H1 (cell line): Measurements from ENCODE around the gene WDR19. TPM values are rescaled to one million over a fixed set of nuclear protein-coding genes. Genes with fewer than 3 reads are reported as not detected.

Experiments used
- CTCF ChIA-PET: fragments of 300-600 bp; sonication (Branson Sonifier 250); formaldehyde crosslinking; loops from one replicate; lab custom pipeline; 2021; ENCODE audit not compliant: partially characterized antibody; lab: Charles Lee
- POLR2A ChIA-PET: fragments of 300-600 bp; sonication (Branson Sonifier 250); formaldehyde crosslinking; loops from one replicate; lab custom pipeline; 2021; ENCODE audit warnings: inconsistent platforms; ENCODE audit not compliant: partially characterized antibody; lab: Charles Lee
- DNase-seq, 2 experiments: peaks; one replicate each; pipeline versions ENCODE4 v3.0.0 to v3.0.0-alpha.2; 2010 to 2022; ENCODE audit warnings: low spot score in 2 of 2, low read depth in 1 of 2, mixed read lengths in 1 of 2
- FAIRE-seq: peaks from 2 replicates; lab custom pipeline; 2011; peaks lifted over from hg19 to GRCh38; lab: Jason Lieb, UNC
- H2AFZ ChIP-seq: 2 replicates; pipeline ENCODE4 v1.8.1; 2012; ENCODE audit warnings: low read length, inconsistent platforms
- H2AK5ac ChIP-seq: 2 replicates; pipeline ENCODE4 v1.6.1; 2013; ENCODE audit warnings: low read depth, low read length
- H2BK120ac ChIP-seq: replicated peaks from 2 replicates; pipeline ENCODE3; 2013; ENCODE audit warnings: low read depth, low read length, inconsistent platforms
- H2BK12ac ChIP-seq: 2 replicates; pipeline ENCODE4 v1.6.1; 2013; ENCODE audit warnings: low read depth, low read length
- H2BK15ac ChIP-seq: 2 replicates; pipeline ENCODE4 v1.6.1; 2013; ENCODE audit warnings: low read length
- H2BK20ac ChIP-seq: 2 replicates; pipeline ENCODE4 v1.6.1; 2013; ENCODE audit warnings: low read length
- H2BK5ac ChIP-seq: 2 replicates; pipeline ENCODE4 v1.6.1; 2013; ENCODE audit warnings: low read depth, low read length
- H3K14ac ChIP-seq: 2 replicates; pipeline ENCODE4 v1.6.1; 2013; ENCODE audit warnings: inconsistent platforms; ENCODE audit not compliant: insufficient read length
- H3K18ac ChIP-seq: 2 replicates; pipeline ENCODE4 v1.6.1; 2013; ENCODE audit warnings: low read length; ENCODE audit errors: extremely low read depth
- H3K23ac ChIP-seq: 2 replicates; pipeline ENCODE4 v1.6.1; 2013; ENCODE audit warnings: inconsistent platforms; ENCODE audit not compliant: insufficient read length
- H3K23me2 ChIP-seq: 2 replicates; pipeline ENCODE4 v1.6.1; 2013; ENCODE audit warnings: low read depth, low read length
- H3K27ac ChIP-seq: 2 replicates; pipeline ENCODE4 v1.6.1; 2011; ENCODE audit warnings: low read depth, low read length, inconsistent platforms
- H3K27me3 ChIP-seq, 4 experiments: replicated peaks in 1 of 4; 1 replicate in 1 of 4; 2 replicates in 3 of 4; pipeline versions ENCODE4 v1.6.1 to v1.8.1; 2011 to 2013; ENCODE audit warnings: low read length in 3 of 4, mild to moderate bottlenecking in 3 of 4, inconsistent platforms in 2 of 4, mixed read lengths in 2 of 4, moderate library complexity in 1 of 4; ENCODE audit not compliant: control insufficient read depth in 3 of 4, insufficient read depth in 3 of 4; ENCODE audit errors: extremely low read depth in 1 of 4
- H3K36me3 ChIP-seq, 4 experiments: 2 replicates each; pipeline versions ENCODE4 v1.6.1 to v1.8.1; 2011 to 2013; ENCODE audit warnings: mild to moderate bottlenecking in 4 of 4, low read length in 3 of 4, moderate library complexity in 2 of 4, control low read depth in 1 of 4, inconsistent platforms in 1 of 4; ENCODE audit not compliant: insufficient read depth in 4 of 4, control insufficient read depth in 2 of 4
- H3K4ac ChIP-seq: replicated peaks from 2 replicates; pipeline ENCODE3; 2013; ENCODE audit warnings: low read length, low read depth, mixed read lengths, inconsistent platforms; ENCODE audit not compliant: insufficient read length
- H3K4me1 ChIP-seq, 4 experiments: replicated peaks in 1 of 4; 1 replicate in 1 of 4; 2 replicates in 3 of 4; pipeline versions ENCODE4 v1.6.1 to v1.8.1; 2011 to 2013; ENCODE audit warnings: low read length in 3 of 4, inconsistent platforms in 2 of 4, mixed read lengths in 1 of 4; ENCODE audit not compliant: insufficient read depth in 4 of 4, control insufficient read depth in 3 of 4
- H3K4me2 ChIP-seq, 2 experiments: 2 replicates each; pipeline versions ENCODE4 v1.6.1 to v1.8.1; 2011 to 2013; ENCODE audit warnings: low read depth in 2 of 2, low read length in 2 of 2, control low read depth in 1 of 2, inconsistent platforms in 1 of 2, mild to moderate bottlenecking in 1 of 2; ENCODE audit not compliant: insufficient read depth in 1 of 2
- H3K4me3 ChIP-seq, 4 experiments: fragments of 200-600, 300-600 bp in 1 of 4; sonication (generic), shearing (Covaris generic), sonication (Bioruptor Twin) in 1 of 4; 2 replicates each; pipeline versions ENCODE4 v1.5.1 to v1.8.1; 2011 to 2016; ENCODE audit warnings: low read length in 4 of 4, low read depth in 3 of 4, control low read depth in 2 of 4, inconsistent platforms in 2 of 4, mild to moderate bottlenecking in 2 of 4, mixed read lengths in 1 of 4, moderate library complexity in 1 of 4; ENCODE audit not compliant: insufficient read depth in 2 of 4; ENCODE audit errors: extremely low read depth in 1 of 4
- H3K56ac ChIP-seq: replicated peaks from 2 replicates; pipeline ENCODE3; 2013; ENCODE audit warnings: low read depth, mild to moderate bottlenecking, mixed read lengths, low read length, inconsistent platforms; ENCODE audit not compliant: insufficient read length
- H3K79me1 ChIP-seq: 2 replicates; pipeline ENCODE4 v1.6.1; 2013; ENCODE audit warnings: low read depth, low read length, control low read depth
- H3K79me2 ChIP-seq, 2 experiments: 2 replicates each; pipeline versions ENCODE4 v1.6.1 to v1.8.1; 2012 to 2013; ENCODE audit warnings: low read length in 2 of 2, mild to moderate bottlenecking in 2 of 2, inconsistent platforms in 1 of 2; ENCODE audit not compliant: insufficient read depth in 2 of 2, control insufficient read depth in 1 of 2
- H3K9ac ChIP-seq, 4 experiments: replicated peaks in 1 of 4; 1 replicate in 1 of 4; 2 replicates in 3 of 4; pipeline versions ENCODE4 v1.6.1 to v1.8.1; 2011 to 2013; ENCODE audit warnings: low read depth in 3 of 4, low read length in 3 of 4, control low read depth in 2 of 4, mild to moderate bottlenecking in 2 of 4, moderate library complexity in 2 of 4, inconsistent platforms in 1 of 4; ENCODE audit errors: extremely low read depth in 1 of 4
- H3K9me3 ChIP-seq, 2 experiments: 2 replicates each; pipeline versions ENCODE4 v1.6.1 to v1.8.1; 2012 to 2013; ENCODE audit warnings: mild to moderate bottlenecking in 2 of 2, moderate library complexity in 2 of 2, control low read depth in 1 of 2, inconsistent platforms in 1 of 2, low read depth in 1 of 2, low read length in 1 of 2, mixed read lengths in 1 of 2; ENCODE audit not compliant: insufficient read depth in 2 of 2
- H4K20me1 ChIP-seq, 2 experiments: replicated peaks in 1 of 2; 2 replicates each; pipeline versions ENCODE3 to v1.8.1; 2011 to 2013; ENCODE audit warnings: inconsistent platforms in 2 of 2, low read length in 2 of 2, mild to moderate bottlenecking in 1 of 2; ENCODE audit not compliant: insufficient read depth in 2 of 2, control insufficient read depth in 1 of 2
- H4K5ac ChIP-seq: 2 replicates; pipeline ENCODE4 v1.6.1; 2013; ENCODE audit warnings: low read length, low read depth, mixed read lengths, inconsistent platforms; ENCODE audit not compliant: insufficient read length
- H4K8ac ChIP-seq: 2 replicates; pipeline ENCODE4 v1.8.0; 2013; ENCODE audit warnings: mild to moderate bottlenecking, moderate library complexity, low read length, inconsistent platforms; ENCODE audit not compliant: insufficient read depth; ENCODE audit errors: extremely low read depth
- H4K91ac ChIP-seq: replicated peaks from 2 replicates; pipeline ENCODE3; 2013; ENCODE audit warnings: low read length, mixed read lengths, inconsistent platforms; ENCODE audit not compliant: insufficient read length
- BACH1 ChIP-seq: IDR thresholded peaks from 2 replicates; pipeline ENCODE4 v1.6.1; 2012; ENCODE audit warnings: low read length, improper control_type of control experiment
- CBX8 ChIP-seq: fragments of 300-800, 300-1000 bp; sonication (generic); IDR thresholded peaks from 2 replicates; pipeline ENCODE4 v1.7.1; 2016; ENCODE audit warnings: low read depth, low read length, borderline replicate concordance
- EP300 ChIP-seq, 2 experiments: IDR thresholded peaks; 1 replicate in 1 of 2; 2 replicates in 1 of 2; pipeline ENCODE4 v1.6.1; 2011 to 2012; ENCODE audit warnings: low read depth in 2 of 2, low read length in 2 of 2, mild to moderate bottlenecking in 2 of 2, borderline replicate concordance in 1 of 2, inconsistent platforms in 1 of 2, moderate library complexity in 1 of 2
- KDM1A ChIP-seq: fragments of 200-600, 300-600 bp; sonication (generic); IDR thresholded peaks from 2 replicates; pipeline ENCODE4 v1.7.1; 2016; ENCODE audit warnings: mild to moderate bottlenecking, low read length, borderline replicate concordance
- KDM5A ChIP-seq: fragments of 200-600 bp; IDR thresholded peaks from 2 replicates; pipeline ENCODE4 v1.7.1; 2012; ENCODE audit warnings: mild to moderate bottlenecking, low read length, inconsistent platforms, mixed read lengths
- POLR2A ChIP-seq, 2 experiments: IDR thresholded peaks; 1 replicate in 1 of 2; 2 replicates in 1 of 2; pipeline ENCODE4 v1.6.1; 2011; ENCODE audit warnings: low read depth in 2 of 2, low read length in 2 of 2, mild to moderate bottlenecking in 2 of 2; ENCODE audit errors: control extremely low read depth in 1 of 2
- POLR2AphosphoS5 ChIP-seq: IDR thresholded peaks from 2 replicates; pipeline ENCODE4 v1.6.1; 2011; ENCODE audit warnings: low read depth, low read length
- POU5F1 ChIP-seq: IDR thresholded peaks from 2 replicates; pipeline ENCODE4 v1.6.1; 2011; ENCODE audit warnings: low read depth, mild to moderate bottlenecking, low read length, moderate library complexity
- RFX5 ChIP-seq: IDR thresholded peaks from 2 replicates; pipeline ENCODE4 v1.6.1; 2011; ENCODE audit warnings: low read depth, low read length, improper control_type of control experiment, borderline replicate concordance
- RXRA ChIP-seq: IDR thresholded peaks from 2 replicates; pipeline ENCODE4 v1.6.1; 2011; ENCODE audit warnings: low read depth, mild to moderate bottlenecking, low read length, moderate library complexity; ENCODE audit not compliant: insufficient read depth
- SIRT6 ChIP-seq: IDR thresholded peaks from one replicate; pipeline ENCODE4 v1.7.1; 2012; ENCODE audit warnings: low read length, inconsistent platforms
- SRF ChIP-seq: IDR thresholded peaks from 2 replicates; pipeline ENCODE4 v1.6.1; 2011; ENCODE audit warnings: mild to moderate bottlenecking, low read depth, low read length, moderate library complexity
- TAF7 ChIP-seq: optimal IDR thresholded peaks from 2 replicates; pipeline ENCODE3; 2011; ENCODE audit warnings: low read depth, mild to moderate bottlenecking, inconsistent platforms, low read length, moderate library complexity, borderline replicate concordance
- TEAD4 ChIP-seq: IDR thresholded peaks from 2 replicates; pipeline ENCODE4 v1.6.1; 2012; ENCODE audit warnings: low read depth, low read length, inconsistent platforms, mixed read lengths
- WGBS, 2 experiments: shearing (Covaris generic) in 1 of 2; methylation state at CpG; one replicate each; pipeline versions ENCODE4 v1.1.6 to v1.1.7; 2013 to 2015; ENCODE audit warnings: low lambda C conversion rate in 2 of 2, mixed read lengths in 2 of 2, inconsistent platforms in 1 of 2, low coverage in 1 of 2, missing lambda C conversion rate in 1 of 2; ENCODE audit not compliant: insufficient replicate concordance in 2 of 2, insufficient coverage in 1 of 2, insufficient read length in 1 of 2; ENCODE audit errors: extremely low coverage in 1 of 2, missing lambda C conversion rate in 1 of 2; 5-methylcytosine and 5-hydroxymethylcytosine counted together
- polyA plus RNA-seq, 7 experiments: library from polyadenylated mRNA; depleted of rRNA in 3 of 7; stranded (reverse) in 5 of 7; unstranded in 2 of 7; fragments of >200 nt in 5 of 7; fragments of 200-250 nt in 2 of 7; gene quantifications; 1 replicate in 5 of 7; 2 replicates in 1 of 7; 4 replicates in 1 of 7; pipeline versions ENCODE4 v1.2.1 to v1.2.3, GENCODE V29; 2011 to 2013; ENCODE audit warnings: missing spikeins in 2 of 7, mixed read lengths in 2 of 7
- total RNA-seq: library from RNA; stranded (reverse); fragmentation: NEBNext Ultra II Directional; extraction: Animal tissue kit (Norgen Biotek cat#: 25700); gene quantifications from 2 replicates; pipeline ENCODE4 v1.2.1, GENCODE V29; 2021

The WDR19 gene
- total and polyA plus RNA-seq, 2 of the 8 experiments (the other 6 are each of a cell fraction or from before 2014, with no cell fraction given), result 22.2 to 23.3 TPM

DNA sequence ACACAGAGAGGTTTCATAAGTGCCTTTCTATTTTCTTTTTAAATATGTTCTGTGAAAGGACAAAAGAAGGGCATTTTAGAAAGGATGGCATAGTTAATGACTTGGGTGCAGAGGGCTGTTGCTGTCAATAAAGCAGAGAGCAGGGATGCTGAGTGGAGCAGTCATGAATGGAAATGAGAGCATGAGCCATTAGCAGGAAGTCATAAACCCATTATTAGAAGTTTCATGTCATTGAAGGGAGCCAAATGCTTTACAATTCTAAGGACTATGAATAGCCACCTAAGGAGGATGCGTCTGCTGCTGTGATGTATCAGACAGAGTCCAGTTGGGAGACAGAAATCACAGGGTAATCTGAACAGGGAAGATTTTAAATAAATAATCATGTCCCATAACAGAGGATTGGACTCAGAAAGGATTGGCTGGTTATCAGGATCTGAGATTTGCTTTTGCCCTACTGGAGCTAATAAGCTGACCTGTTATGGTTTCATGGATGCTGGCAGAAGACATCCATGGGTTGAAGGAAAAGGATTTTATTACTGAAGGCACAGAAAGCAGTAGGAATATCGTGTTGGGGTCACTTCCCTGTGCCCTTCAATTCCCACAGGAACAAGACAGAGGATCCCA, 47.5 kb upstream of the WDR19 start:
- Histone ChIP-seq H3K27me3 (no peaks in the 10 kb centered on the region), H2AK5ac (no peak overlapping the region), H3K9me3 (peaks cover 0 to 2% of the 10 kb centered on the region in 2 experiments; a peak in 2 of 4 replicates), H3K23ac (no peak overlapping the region), H3K9ac (0 out of 7 replicates have a peak overlapping the region, but pooled peaks of 1 of the 4 experiments have one; percentile 29), H4K5ac (no peak overlapping the region), H3K23me2 (no peaks in the 10 kb centered on the region), H3K4me3 (no peak overlapping the region), H2BK5ac (no peak overlapping the region), H3K4me1 (peaks cover 0 to 3% (median 0%) of the 10 kb centered on the region in 4 experiments; a peak in 1 of 7 replicates), H3K4me2 (peak overlapping the region in 1 of 2 experiments; percentile 26; a peak in 1 of 4 replicates), H3K4ac (no peak overlapping the region), H2AFZ (peak overlapping the region; percentile 86), H3K14ac (no peak overlapping the region), H3K56ac (no peak overlapping the region), H3K36me3 (peaks cover 0 to 2% (median 0%) of the 10 kb centered on the region in 4 experiments; a peak in 2 of 8 replicates), H4K8ac (no peak overlapping the region), H4K91ac (no peak overlapping the region), H3K79me2 (no peaks in the 10 kb centered on the region), H2BK20ac (no peak overlapping the region), H2BK15ac (no peak overlapping the region), H3K18ac (peak overlapping the region; percentile 36; the same call in 1 of the 2 replicates), H2BK12ac (no peak overlapping the region), H3K27ac (no peak overlapping the region), H2BK120ac (no peak overlapping the region), H4K20me1 (no peaks in the 10 kb centered on the region), H3K79me1 (no peaks in the 10 kb centered on the region)
- 79% methylated on average over 2 of the region's 2 CpGs; no CpG with 5 or more reads in 1 of the 2 experiments for WGBS, 2 experiments
- POLR2A ChIA-PET, result no interaction called here
- no peak for FAIRE-seq
- CTCF ChIA-PET, result interaction anchor here (0.6 to 5.6 kb wide), 43 partner anchors 9 to 376 kb away, joined by 3 to 38 read pairs (median 3); partner anchors contain the start of gene TLR10
- DNase-seq, result no peak
- no peak for TF ChIP-seq TAF7
- TF ChIP-seq BACH1, result no peak
- TF ChIP-seq SIRT6, result no peak
- TF ChIP-seq SRF, result no peak
- no peak for TF ChIP-seq POLR2A (IDR thresholded peaks at IDR 0.05; ENCODE audit: control extremely low read depth in 1 of 2, low read depth in 2 of 2, low read length in 2 of 2)
- no peak for TF ChIP-seq POU5F1
- TF ChIP-seq KDM1A, result no peak
- no peak for TF ChIP-seq KDM5A
- TF ChIP-seq RFX5, result no peak
- TF ChIP-seq CBX8, result no peak
- no peak for TF ChIP-seq TEAD4
- TF ChIP-seq EP300 (IDR thresholded peaks at IDR 0.05; ENCODE audit: borderline replicate concordance in 1 of 2, low read depth in 2 of 2, low read length in 2 of 2), result no peak
- no peak for TF ChIP-seq POLR2AphosphoS5
- no peak for TF ChIP-seq RXRA
